MM.1S (cell line): ENCODE measurements around the gene OS9.

ENCODE experiments used
- DNase-seq: peaks from one replicate; pipeline ENCODE4 v3.0.0-alpha.2; 2015
- H2AFZ ChIP-seq: fragments of 300-600 bp; sonication (generic); 2 replicates; pipeline ENCODE4 v1.6.0; 2016; ENCODE audit warnings: antibody characterized with exemption, low read length
- H3F3A ChIP-seq: fragments of 300-600 bp; sonication (generic); 2 replicates; pipeline ENCODE4 v1.6.1; 2016; ENCODE audit warnings: mild to moderate bottlenecking, antibody characterized with exemption, low read length, moderate library complexity, mixed read lengths; ENCODE audit not compliant: insufficient read depth
- H3K27ac ChIP-seq: fragments of 300-600 bp; sonication (generic); 2 replicates; pipeline ENCODE4 v1.5.1; 2016; ENCODE audit warnings: mild to moderate bottlenecking, low read length
- H3K27me3 ChIP-seq: fragments of 300-600 bp; sonication (generic); replicated peaks from 2 replicates; pipeline ENCODE4 v1.6.0; 2016; ENCODE audit warnings: low read length; ENCODE audit not compliant: insufficient read depth
- H3K36me3 ChIP-seq: fragments of 300-600 bp; sonication (generic); replicated peaks from 2 replicates; pipeline ENCODE4 v1.6.1; 2016; ENCODE audit warnings: mild to moderate bottlenecking, low read length, mixed read lengths; ENCODE audit not compliant: insufficient read depth
- H3K4me1 ChIP-seq: fragments of 300-600 bp; sonication (generic); 2 replicates; pipeline ENCODE4 v1.6.1; 2016; ENCODE audit warnings: low read length, mixed read lengths
- H3K4me2 ChIP-seq: fragments of 300-600 bp; sonication (generic); 2 replicates; pipeline ENCODE4 v1.6.0; 2016; ENCODE audit warnings: low read depth, low read length
- H3K4me3 ChIP-seq: fragments of 300-600 bp; sonication (generic); 2 replicates; pipeline ENCODE4 v1.5.1; 2016; ENCODE audit warnings: low read length, mixed read lengths
- H3K79me2 ChIP-seq: fragments of 300-600 bp; sonication (generic); 2 replicates; pipeline ENCODE4 v1.6.1; 2016; ENCODE audit warnings: mixed run types, low read length, mixed read lengths
- H3K9ac ChIP-seq: fragments of 300-600 bp; sonication (generic); 2 replicates; pipeline ENCODE4 v1.6.1; 2016; ENCODE audit warnings: low read length, mixed read lengths
- H3K9me2 ChIP-seq: fragments of 300-600 bp; sonication (generic); replicated peaks from 2 replicates; pipeline ENCODE4 v1.6.1; 2016; ENCODE audit warnings: mild to moderate bottlenecking, low read length, mixed read lengths; ENCODE audit not compliant: insufficient read depth
- H3K9me3 ChIP-seq: fragments of 300-600 bp; sonication (generic); replicated peaks from 2 replicates; pipeline ENCODE4 v1.6.1; 2016; ENCODE audit warnings: mild to moderate bottlenecking, low read length, mixed read lengths; ENCODE audit not compliant: insufficient read depth
- H4K20me1 ChIP-seq: fragments of 300-600 bp; sonication (generic); 2 replicates; pipeline ENCODE4 v1.6.1; 2016; ENCODE audit warnings: mild to moderate bottlenecking, low read length, moderate library complexity, mixed read lengths; ENCODE audit not compliant: insufficient read depth
- EZH2 ChIP-seq: fragments of 300-600 bp; sonication (generic); optimal IDR thresholded peaks from 2 replicates; pipeline ENCODE3; 2017; ENCODE audit warnings: low read depth, mild to moderate bottlenecking, antibody characterized with exemption, low read length, mixed read lengths
- EZH2phosphoT487 ChIP-seq: fragments of 300-600 bp; sonication (generic); IDR thresholded peaks from 2 replicates; pipeline ENCODE4 v1.6.1; 2018; ENCODE audit warnings: antibody characterized with exemption, low read length
- TF ChIP-seq, protein P1 (sequence below): fragments of 300-600 bp; sonication (generic); IDR thresholded peaks from 2 replicates; pipeline ENCODE4 v1.5.1; 2016; ENCODE audit warnings: antibody characterized with exemption, low read length, mixed read lengths

OS9 gene

DNA sequence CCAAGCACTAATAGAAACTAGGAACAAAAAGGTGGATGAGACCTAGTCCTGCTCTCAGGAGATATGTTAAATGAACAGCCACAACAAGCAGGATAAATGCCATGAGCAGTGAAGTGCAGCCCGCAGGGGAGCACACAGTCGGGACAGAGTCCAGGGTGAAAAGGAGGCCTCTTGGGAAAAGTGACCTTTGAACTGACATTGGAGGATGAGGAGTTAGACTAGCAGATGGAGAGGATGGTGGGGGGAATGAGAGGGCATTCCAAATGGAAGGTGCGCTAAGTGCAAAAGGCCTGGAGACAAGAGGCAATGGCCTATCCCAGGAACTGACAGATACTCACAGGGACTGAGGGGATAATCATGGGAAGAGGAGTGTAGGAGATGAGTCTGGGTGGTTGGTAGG, 4.5 kb downstream of the OS9 start:
- Histone ChIP-seq H3K4me2 (no peak overlapping the region), H2AFZ (no peak overlapping the region), H3K9ac (no peak overlapping the region), H3K79me2 (peaks cover 23% of the 10 kb centered on the region), H3K4me3 (no peak overlapping the region), H4K20me1 (no peaks in the 10 kb centered on the region), H3K36me3 (peaks cover 8% of the 10 kb centered on the region; the same call in 1 of the 2 replicates), H3K4me1 (peaks cover 8% of the 10 kb centered on the region; the same call in 1 of the 2 replicates), H3K9me2 (no peaks in the 10 kb centered on the region), H3K27ac (no peak overlapping the region), H3F3A (no peaks in the 10 kb centered on the region), H3K9me3 (no peaks in the 10 kb centered on the region), H3K27me3 (no peaks in the 10 kb centered on the region)
- TF ChIP-seq EZH2 (no peak), EZH2phosphoT487 (no peak)
- TF ChIP-seq, protein P1, sequence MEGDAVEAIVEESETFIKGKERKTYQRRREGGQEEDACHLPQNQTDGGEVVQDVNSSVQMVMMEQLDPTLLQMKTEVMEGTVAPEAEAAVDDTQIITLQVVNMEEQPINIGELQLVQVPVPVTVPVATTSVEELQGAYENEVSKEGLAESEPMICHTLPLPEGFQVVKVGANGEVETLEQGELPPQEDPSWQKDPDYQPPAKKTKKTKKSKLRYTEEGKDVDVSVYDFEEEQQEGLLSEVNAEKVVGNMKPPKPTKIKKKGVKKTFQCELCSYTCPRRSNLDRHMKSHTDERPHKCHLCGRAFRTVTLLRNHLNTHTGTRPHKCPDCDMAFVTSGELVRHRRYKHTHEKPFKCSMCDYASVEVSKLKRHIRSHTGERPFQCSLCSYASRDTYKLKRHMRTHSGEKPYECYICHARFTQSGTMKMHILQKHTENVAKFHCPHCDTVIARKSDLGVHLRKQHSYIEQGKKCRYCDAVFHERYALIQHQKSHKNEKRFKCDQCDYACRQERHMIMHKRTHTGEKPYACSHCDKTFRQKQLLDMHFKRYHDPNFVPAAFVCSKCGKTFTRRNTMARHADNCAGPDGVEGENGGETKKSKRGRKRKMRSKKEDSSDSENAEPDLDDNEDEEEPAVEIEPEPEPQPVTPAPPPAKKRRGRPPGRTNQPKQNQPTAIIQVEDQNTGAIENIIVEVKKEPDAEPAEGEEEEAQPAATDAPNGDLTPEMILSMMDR, result no peak
- DNase-seq, result no peak

DNA sequence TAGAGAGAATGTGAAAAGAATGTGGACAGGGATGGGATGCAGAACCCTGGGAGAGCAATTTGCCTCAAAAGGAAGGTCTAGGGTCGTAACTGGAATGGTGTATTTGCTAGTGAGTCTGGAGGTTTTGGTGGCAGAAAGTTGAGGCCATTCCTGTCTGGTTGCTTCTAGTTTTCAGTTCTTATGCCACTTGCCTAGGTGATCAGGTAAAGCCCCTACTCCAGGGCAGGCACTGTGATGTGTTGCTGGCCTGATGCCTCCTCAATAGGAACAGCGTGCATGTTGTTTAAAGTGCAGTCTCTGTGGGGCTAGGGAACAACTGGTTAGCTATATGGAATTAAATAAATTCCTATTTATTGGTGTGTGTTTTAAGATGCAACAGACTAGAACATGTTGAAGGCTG, 6.4 kb downstream of the OS9 start:
- no peaks in the 10 kb centered on the region for H4K20me1 ChIP-seq
- peaks cover under 1% of the 10 kb centered on the region; the same call in 1 of the 2 replicates for H3K4me1 ChIP-seq
- TF ChIP-seq, protein P1, result no peak
- TF ChIP-seq EZH2 (no peak), EZH2phosphoT487 (no peak)
- no peaks in the 10 kb centered on the region for H3K27me3 ChIP-seq
- DNase-seq, result no peak
- no peak overlapping the region for H3K4me2 ChIP-seq
- no peak overlapping the region for H2AFZ ChIP-seq
- no peaks in the 10 kb centered on the region for H3K9me2 ChIP-seq
- H3K79me2 ChIP-seq, result peaks cover 9% of the 10 kb centered on the region
- H3K9me3 ChIP-seq, result no peaks in the 10 kb centered on the region
- no peak overlapping the region for H3K9ac ChIP-seq
- H3F3A ChIP-seq, result no peaks in the 10 kb centered on the region
- no peak overlapping the region for H3K4me3 ChIP-seq
- H3K36me3 ChIP-seq, result peaks cover 8% of the 10 kb centered on the region
- no peak overlapping the region for H3K27ac ChIP-seq

- Histone ChIP-seq H3K4me2 (no peak overlapping the region), H3K9me3 (no peaks in the 10 kb centered on the region), H3K4me3 (no peak overlapping the region), H3K27ac (no peak overlapping the region), H3K4me1 (no peaks in the 10 kb centered on the region), H3K9me2 (no peaks in the 10 kb centered on the region), H3F3A (no peaks in the 10 kb centered on the region), H3K79me2 (no peaks in the 10 kb centered on the region), H4K20me1 (no peaks in the 10 kb centered on the region), H3K27me3 (no peaks in the 10 kb centered on the region), H3K36me3 (no peaks in the 10 kb centered on the region; the same call in 1 of the 2 replicates), H3K9ac (no peak overlapping the region), H2AFZ (no peak overlapping the region)
- TF ChIP-seq, protein P1, result no peak
- TF ChIP-seq EZH2, result no peak
- no peak for TF ChIP-seq EZH2phosphoT487
- DNase-seq, result no peak
Measured at GRCh38 chr12:57707250-57707649, 13.3 kb downstream of the OS9 start.
